DMS53 (cell line): ENCODE data around the gene SAP30.
A peak's percentile ranks its signal among the peaks of the same experiment; 100 is the strongest.

Experiments used
- DNase-seq: peaks from one replicate; lab custom pipeline; 2025; lab: John Stamatoyannopoulos, UW

Gene SAP30

DNA sequence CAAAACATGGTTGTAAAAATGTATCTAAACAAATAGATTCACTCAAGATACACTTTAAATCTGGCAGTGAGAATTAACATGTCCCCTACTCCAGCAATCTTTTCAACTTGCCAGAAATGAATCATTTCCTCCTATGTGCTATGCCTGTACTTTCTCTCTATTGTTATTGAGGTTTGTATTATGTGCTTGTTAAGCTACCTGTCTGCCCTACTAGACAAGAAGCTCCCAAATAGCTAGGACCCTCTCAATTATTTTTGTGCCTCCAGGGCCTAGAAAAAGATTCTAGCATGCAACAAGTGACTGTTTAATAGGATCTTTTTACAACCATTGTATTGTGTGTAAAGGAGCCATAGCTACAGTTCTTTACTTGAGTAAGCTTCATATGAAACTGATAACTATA, 3.5 kb upstream of the SAP30 start:
- no peak for DNase-seq

DNA sequence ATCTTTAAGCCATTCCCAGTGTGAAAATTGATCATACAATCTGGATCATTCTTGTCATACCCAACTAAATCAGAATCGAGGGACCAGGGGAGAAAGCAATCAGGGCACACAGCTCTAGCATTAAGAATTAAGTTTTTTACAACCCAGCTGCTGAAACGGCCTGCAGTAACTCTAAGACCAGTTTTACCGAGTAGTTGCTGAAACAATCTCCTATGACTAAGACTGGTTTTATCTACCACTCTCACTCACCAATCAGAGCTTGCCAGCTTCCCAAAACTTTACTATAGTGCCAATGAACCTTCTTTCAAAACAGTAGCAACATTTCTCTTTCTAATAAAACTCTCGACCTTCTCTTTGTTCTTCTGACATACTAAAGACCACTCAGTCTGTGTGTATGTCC, 2.8 kb upstream of the SAP30 start:
- DNase-seq, result no peak

DNA sequence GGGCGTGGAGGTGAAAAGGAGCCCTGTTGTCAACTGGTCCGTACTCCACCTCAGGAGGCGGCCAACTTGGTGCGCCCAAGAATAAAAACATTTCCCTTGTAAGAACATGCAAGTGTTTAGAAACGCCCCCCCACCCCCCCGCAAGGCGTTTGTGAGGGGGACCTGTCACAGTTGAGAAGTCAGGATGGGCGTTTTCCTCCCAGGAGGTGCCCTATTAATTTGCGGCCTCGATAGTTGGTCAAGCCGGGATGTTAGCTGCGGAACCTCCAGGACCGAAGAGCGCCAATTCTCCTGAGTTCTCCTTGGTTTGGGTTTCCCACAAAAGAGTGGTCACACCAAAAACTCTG, 651 bp upstream of the SAP30 start:
- peak; percentile 68 for DNase-seq

DNA sequence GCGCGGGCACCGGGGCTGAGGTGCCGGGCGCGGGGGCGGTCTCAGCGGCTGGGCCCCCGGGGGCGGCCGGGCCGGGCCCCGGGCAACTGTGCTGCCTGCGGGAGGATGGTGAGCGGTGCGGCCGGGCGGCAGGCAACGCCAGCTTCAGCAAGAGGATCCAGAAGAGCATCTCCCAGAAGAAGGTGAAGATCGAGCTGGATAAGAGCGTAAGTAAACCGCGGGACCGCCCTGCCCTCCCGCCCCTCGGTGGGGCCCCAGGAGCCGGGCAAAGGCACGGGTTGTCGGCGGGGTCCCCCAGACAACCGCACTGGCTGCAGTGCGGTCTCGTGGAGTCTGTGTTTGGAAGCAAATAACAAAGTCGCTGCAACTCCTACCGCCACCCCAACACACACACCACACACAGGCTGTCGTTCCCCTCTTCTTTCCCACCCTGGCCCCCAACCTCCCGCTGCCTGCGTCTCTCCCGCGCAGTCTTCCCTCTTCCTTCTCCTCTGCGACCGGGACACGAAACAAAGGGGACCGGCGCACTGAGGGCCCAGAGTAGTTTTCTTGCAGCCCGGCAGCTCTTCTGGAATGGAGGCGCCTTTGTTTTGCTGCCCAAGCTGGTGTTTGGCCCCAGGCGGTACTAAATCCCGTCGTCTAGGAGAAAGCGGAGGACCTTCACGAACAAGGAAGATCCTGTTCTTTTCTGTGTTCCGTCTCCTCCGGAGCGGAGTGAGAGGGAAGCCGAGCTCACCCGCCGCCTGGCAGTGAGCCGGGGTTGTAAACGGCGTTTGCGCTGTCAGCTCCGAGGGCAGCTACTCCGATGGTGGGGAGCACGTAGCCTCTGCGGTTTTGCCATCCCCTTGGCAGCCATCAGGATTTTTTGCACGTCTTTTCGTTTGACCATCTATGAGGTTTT, 788 bp downstream of the SAP30 start:
- peak; percentile 71 for DNase-seq

DNA sequence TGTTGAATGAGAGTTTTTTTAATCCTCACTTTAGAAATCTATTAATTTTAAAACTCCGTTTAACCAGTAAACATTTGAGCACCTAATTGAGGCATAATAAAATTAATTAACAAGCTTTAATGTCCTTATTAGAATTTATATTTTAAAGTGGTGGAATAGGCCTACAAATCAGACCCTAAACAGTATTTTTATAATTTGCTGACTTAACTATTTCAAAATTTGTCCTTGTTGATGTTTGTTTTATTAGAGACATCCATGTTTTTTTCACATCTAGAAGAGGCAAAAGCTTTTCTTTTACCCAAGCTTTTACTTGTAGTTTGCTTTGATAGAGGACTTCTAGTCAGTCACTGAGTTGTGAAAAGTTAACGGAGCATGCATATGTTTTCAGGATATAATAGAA, 3.8 kb downstream of the SAP30 start:
- no peak for DNase-seq

DNA sequence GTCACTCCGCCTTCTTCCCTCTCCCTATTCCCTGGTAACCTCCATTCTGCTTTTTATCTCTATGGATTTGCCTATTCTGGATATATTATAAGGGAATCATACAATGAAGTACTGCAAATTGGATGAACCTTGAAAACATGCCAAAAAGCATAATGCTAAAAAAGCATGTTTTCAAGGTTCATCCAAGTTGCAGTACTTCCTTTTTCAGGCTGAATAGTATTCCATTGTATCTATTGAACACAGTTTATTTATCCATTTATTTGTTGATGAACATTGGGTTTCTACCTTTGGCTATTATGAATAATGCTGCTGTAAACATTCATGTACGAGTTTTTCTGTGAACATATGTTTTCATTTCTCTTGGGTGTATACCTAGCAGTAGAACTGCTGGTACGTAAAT, 9.2 kb downstream of the SAP30 start:
- DNase-seq, result no peak

DNA sequence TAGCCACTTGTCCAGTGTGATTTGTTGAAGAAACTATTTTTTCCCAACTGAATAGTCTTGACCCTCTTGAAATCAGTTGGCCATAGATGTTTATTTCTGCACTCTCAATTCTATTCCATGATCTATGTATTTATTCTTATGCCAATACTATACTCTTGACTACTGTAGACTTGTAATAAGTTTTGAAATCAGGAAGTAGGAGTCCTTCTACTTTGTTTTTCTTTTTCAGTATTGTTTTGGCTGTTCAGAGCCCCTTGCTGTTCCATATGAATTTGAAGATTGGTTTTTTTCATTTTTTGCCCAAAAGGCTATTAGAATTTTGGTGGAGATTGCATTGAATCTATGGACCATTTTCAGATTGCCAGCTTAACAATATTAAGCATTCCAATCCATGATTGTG, 10.2 kb downstream of the SAP30 start:
- DNase-seq, result no peak

DNA sequence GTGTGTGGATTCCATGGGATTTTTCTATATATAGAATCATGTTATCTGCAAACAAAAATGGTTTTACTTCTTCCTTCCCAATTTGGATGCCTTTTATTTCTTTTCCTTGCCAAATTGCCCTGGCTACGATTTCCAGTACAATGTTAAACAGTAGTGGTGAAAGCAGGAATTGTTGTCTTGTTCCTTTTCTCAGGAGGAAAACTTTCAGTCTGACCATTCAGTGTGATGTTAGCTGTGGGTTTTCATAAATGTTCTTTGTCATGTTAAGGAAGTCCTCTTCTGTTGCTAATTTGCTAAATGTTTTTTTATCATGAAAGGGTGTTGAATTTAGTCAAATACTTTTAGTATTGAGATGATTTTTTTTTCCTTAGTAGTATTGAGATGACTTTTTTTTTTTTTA, 10.9 kb downstream of the SAP30 start:
- DNase-seq, result no peak

DNA sequence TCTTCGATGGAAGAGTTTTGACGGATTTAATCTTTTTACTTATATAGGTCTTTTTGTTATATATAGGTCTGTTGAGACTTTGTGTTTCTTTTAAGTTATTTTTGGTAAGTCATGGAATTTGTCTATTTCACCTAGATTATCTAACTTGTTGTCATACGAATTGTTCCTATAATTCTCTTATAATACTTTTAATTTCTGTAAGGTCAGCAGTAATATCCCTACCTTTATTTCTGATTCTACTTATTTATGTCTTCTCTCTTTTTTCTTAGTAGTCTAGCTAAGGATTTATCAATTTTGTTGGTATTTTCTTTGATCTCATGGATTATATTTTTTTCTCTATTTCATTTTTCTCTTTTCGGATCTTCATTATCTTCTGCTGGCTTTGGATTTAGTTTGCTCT, 11.6 kb downstream of the SAP30 start:
- no peak for DNase-seq

DNA sequence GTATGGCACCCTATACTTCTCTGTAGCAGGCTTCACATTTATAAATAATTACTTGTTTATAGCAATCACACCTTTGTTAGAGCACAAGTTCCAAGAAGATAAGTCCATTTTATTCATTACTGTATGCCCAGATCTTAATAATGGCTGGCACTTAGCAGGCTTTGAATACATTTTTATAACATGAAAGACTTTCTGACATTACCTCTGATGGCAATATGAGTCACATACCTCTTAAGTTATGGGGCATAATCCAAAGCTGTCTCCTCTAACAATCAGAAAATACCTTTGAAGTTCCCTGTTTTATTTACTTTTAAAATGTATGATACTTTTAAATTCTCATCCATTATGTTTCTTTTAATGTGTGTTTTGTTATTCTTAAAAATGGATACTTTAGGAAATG, 16.0 kb downstream of the SAP30 start:
- peak; percentile 5 for DNase-seq

DNA sequence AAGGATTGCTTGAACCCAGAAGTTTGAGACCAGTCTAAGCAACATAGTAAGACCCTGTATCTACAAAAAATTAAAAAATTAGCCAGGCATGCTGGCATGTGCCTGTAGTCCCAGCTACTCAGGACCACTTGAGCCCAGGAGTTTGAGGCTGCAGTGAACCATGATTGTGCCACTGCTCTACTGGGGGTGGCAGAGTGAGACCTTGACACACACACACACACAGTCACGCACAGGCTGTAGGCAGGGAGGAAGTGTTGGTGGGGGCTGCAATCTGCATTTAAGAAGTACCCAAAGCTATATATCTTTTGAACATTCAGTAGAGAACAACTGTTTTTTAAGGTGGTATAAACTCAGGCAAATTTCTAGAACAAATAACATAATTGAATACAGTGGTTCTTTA, 20.9 kb downstream of the SAP30 start:
- no peak for DNase-seq

DNA sequence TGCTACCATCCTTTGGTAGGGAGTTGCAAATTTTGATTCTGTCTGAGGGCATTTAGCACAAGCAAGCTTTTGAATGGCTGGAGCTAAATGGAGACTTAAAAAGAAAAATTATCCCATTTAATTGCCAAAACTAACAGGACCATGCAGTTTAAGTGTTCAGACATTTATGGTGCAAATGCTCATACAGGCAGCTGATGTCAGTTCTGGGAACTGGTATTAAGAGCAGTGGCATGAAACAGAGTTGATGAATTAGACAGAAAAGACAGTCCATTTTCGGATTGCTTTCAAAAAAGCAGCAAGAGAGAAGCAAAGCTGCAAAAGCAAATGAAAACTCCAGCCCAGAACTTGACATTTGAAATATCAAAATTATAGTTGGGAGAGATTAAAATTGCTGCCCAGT, 26.9 kb downstream of the SAP30 start:
- DNase-seq, result no peak

DNA sequence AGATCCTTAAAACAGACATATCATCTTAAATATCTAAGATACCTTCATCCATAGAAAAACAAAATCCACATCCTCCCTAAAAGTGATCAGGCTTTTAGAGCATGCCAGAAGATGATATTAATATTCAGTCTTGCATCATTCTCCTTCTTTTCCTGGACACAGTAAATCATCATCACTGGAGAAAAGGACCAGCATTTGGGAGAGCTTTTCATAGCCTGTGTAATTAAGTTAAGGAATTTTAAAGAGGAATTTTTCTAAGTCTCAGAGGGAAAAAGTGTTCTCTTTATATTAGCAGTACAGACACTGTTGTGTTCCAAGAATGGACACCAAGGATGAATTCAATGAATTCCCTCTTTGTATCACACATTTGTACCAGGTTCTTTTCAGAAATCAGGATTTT, 27.5 kb downstream of the SAP30 start:
- DNase-seq, result no peak

DNA sequence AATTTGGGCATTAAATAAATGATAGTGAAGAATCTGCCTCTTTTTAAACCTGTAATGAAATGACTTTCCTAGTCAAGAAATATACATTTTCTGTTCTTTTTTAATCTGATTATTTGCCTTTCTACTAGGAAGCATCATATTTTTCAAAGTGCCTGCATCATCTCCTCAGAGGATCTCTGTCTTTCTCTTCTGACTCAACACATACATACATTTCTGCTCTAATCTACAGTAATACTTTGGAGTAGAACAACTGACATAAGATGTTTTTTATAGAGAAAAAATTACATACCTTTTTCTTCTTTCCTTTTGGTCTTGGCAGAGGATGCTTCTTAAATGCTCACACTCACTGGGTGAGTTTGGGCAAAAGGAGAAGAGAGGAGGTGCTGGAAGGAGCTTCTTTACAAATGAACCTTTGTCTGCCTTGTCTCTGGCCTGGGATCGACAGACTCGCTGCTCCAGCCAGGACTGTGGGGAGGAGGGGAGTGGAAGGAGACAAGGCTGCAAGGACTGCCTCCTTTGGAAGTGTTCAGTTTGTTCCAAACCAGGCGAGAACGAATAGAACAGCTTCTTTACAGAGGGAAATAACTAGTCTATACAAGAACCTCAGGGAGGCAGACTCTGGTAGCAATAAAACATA, 28.1 kb downstream of the SAP30 start, which contains the start of gene SCRG1:
Gene SCRG1, minus strand, starts transcription at position 338 of the 637 bp plus-strand sequence. CDS start 7,702 bp downstream, outside the sequence.
- DNase-seq, result no peak

DNA sequence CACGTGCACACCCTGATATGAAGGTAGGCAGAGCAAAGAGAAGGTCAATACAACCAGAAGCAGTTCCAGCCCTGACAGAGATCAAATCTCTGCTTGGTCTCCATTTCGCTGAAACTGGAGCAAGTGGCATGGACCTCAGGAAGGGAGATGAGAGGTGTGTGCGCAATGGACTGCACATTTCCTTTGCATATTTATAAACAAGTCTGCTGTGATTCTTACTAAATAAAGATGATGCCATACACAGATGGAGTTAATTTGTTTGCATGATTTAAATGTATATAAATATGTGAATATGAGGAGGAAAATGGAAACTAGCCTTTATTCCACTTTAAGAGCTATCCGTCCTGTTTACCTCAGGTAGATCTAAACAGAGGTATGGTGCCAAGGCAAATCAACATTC, 30.3 kb downstream of the SAP30 start:
- no peak for DNase-seq

DNA sequence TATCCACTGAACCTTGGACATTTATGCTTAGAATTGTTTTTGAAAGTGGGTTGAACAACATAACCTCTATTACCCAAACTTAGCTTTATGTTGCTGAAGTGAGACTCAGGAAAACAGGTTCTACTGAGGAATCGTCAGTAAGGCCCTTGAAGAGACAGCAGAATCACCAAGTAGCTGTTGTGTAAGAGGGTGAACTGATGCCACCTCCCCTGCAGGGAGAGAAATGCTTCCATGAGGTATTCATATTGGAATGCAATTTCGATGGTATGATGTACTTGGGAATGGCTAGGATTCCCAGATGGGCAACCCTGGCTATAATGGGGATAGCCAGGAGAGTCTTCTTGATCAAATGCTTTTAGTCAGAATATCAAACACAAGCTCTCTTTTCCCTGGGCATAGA, 32.3 kb downstream of the SAP30 start:
- DNase-seq, result no peak

DNA sequence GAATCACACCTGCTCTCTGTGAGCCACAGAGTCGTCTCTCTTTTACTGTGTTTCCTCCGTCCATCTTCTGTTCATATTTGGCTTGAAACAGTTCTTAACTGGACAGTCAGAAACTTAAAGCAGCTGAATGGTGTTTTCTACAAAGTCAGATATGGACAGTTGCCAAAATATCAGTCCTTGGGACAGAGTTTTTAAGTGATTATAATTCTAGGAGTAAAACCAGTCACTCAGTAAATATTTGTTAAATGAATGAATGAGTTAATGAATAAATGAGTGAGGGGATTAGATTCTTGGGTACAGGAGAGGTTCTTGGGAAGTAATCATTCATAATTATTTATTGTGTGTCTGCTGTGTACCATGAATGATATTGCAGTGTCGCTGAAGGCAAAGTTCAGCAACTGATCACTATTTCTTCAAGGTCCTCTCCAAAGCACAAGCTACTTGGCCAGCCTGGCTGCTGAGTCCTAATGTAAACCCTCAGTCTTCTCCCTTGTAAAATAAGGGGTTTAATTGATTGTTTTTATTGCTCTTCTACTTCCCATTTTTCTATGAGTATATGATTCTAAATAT, 33.6 kb downstream of the SAP30 start:
- DNase-seq, result no peak

DNA sequence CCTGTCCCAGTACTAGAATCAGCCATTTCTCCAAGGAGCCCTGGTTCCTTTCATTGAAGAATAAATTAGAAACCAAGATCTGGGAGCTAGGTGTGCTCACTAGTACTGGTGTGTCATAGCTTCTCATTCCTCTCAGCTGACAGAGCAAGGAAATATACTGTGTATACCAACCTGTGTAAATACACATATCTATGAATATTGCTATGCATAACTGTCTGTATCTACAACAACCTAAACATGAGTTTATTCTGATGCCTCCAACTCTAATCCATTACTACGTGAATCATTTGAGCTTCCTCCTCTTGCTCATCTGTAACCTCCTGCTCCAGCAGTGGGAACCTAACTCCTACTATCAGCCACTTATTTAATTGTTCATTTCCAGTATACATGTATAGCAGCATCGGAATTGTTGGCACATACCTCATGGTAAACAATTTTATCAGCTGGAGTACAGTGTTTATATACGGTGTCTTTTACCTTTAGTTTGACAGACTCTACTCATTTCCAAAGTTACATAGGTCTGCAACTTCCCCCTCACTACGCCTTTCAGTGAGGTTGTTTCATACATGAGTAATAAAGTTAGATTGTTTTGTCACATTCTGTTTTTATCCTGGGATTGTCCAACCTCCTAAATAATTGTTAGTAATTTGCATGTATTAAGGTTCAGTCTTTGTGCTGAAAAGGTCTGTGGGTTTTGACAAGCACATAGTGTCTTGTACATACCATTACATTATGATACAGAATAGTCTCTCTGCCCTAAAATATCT, 35.3 kb downstream of the SAP30 start:
- no peak for DNase-seq

DNA sequence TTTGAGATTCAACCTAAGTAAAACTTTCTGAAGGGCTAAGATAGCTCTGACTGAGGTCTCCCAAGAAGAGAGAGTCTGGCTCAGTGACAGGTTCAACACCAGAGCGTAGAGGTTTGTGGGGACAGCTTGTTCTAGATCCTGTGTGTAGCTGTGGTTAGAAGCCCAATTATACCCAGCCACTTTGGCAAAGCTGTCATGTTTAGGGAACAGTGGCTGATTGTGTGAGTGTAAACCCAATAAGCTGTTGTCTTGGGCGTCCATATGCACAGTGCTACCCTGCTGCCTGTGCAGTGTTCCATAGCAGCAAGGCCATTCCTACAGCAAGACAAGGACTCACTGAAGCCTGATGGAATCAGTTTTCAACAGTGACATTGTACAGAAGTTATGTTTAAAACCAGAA, 39.3 kb downstream of the SAP30 start:
- no peak for DNase-seq

DNA sequence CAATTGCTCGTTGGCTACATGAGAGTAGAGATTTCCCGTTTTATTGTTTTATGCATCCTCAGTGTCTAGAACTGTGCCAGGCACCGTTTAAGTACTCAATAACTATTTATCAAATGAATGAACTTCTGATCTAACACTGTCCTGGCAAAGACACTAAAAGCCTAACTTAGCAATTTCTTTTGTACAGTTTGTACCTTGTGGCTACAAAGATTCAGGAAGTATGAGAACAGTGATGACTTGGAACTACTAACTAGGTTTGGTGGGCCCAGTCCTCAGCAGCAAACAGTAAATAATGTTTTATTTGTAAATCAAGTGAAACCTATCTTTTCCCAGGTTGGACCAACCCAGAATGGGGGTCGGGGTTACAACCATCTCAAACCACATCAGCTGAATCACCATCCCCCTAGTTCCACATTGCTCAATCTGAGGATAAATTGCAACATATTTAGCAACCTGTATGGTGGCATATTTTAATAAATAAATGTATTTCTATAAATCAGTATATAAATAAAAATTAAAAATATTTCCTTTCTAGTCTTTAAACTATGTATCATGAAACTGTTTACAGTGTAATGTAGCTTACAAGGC, 40.4 kb downstream of the SAP30 start:
- DNase-seq, result no peak

DNA sequence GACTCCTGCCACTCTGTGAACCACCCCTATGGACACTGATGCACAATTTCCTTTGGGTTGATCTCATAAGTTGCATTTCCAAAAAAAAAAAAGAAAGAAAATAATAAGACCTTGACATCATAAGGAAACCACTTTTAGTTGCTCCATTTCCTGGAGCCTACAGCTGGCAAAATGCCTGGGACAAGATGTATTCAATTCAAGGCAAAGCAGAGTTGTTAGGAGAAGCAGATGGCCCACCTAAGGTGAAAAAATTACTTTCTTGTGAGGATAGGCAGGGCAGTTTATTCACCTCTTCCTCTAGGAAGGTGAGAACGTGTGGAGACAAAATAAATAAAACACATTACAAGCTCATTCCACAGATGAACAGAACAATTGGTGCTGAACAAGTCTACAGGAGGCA, 42.3 kb downstream of the SAP30 start:
- no peak for DNase-seq

DNA sequence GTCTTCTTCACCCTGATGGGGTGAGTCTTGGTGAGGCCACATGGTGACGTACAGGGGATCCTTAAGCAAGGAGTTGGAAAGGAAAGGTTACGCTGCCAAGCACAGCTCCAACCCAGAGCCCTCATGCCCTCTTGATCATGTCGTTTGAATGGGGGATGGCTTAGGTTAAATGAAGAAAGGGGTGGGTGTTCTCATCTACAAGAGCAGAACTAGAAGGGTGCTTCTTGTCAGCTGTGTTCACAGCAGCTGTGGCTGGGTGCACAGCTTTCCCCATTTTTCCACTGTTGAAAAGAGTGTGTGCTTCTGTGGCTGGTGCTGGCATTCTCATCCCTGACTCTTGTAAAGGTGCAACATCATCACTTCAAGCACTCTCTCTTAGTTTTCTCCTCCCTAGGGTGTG, 43.7 kb downstream of the SAP30 start:
- DNase-seq, result no peak
